Endodermal cell (in vitro differentiated cells): ENCODE data around the gene RPP25. TPM values are rescaled to one million over a fixed set of nuclear protein-coding genes. Genes with fewer than 3 reads are reported as not detected.

Experiments used
- DNase-seq: peaks from one replicate; pipeline ENCODE4 v3.0.0-alpha.2; 2017
- H3K27ac ChIP-seq: 2 replicates; pipeline ENCODE4 v1.5.1; 2013; ENCODE audit warnings: mild to moderate bottlenecking, low read depth, low read length, moderate library complexity
- H3K27me3 ChIP-seq: 2 replicates; pipeline ENCODE4 v1.6.1; 2013; ENCODE audit warnings: mild to moderate bottlenecking, low read length, moderate library complexity; ENCODE audit not compliant: insufficient read depth, control insufficient read depth, poor library complexity, severe bottlenecking
- H3K36me3 ChIP-seq: 2 replicates; pipeline ENCODE4 v1.7.0; 2013; ENCODE audit warnings: mild to moderate bottlenecking, low read length, moderate library complexity; ENCODE audit not compliant: control insufficient read depth, insufficient read depth
- H3K4me1 ChIP-seq: one replicate; pipeline ENCODE4 v1.7.0; 2013; ENCODE audit warnings: low read length; ENCODE audit not compliant: control insufficient read depth, insufficient read depth
- H3K4me3 ChIP-seq: 2 replicates; pipeline ENCODE4 v1.5.1; 2013; ENCODE audit warnings: mild to moderate bottlenecking, low read length, moderate library complexity
- H3K9ac ChIP-seq: 2 replicates; pipeline ENCODE4 v1.6.1; 2013; ENCODE audit warnings: mild to moderate bottlenecking, low read length, moderate library complexity; ENCODE audit not compliant: poor library complexity, severe bottlenecking; ENCODE audit errors: extremely low read depth
- H3K9me3 ChIP-seq: 2 replicates; pipeline ENCODE4 v1.6.1; 2013; ENCODE audit warnings: mild to moderate bottlenecking, low read length, moderate library complexity; ENCODE audit not compliant: control insufficient read depth
- H3K27ac Mint-ChIP-seq: 2 replicates; pipeline ENCODE4 v1.8.0; 2020; ENCODE audit warnings: mixed read lengths
- H3K27me3 Mint-ChIP-seq: 2 replicates; pipeline ENCODE4 v1.8.0; 2021; ENCODE audit warnings: mild to moderate bottlenecking, mixed read lengths; ENCODE audit not compliant: insufficient read depth
- H3K36me3 Mint-ChIP-seq: 2 replicates; pipeline ENCODE4 v1.8.0; 2020; ENCODE audit warnings: low read depth, mixed read lengths
- H3K4me1 Mint-ChIP-seq: 2 replicates; pipeline ENCODE4 v1.8.0; 2020; ENCODE audit warnings: mixed read lengths
- H3K4me3 Mint-ChIP-seq: 2 replicates; pipeline ENCODE4 v1.8.0; 2020; ENCODE audit warnings: mild to moderate bottlenecking, moderate library complexity, mixed read lengths
- H3K9me3 Mint-ChIP-seq: 2 replicates; pipeline ENCODE4 v1.8.0; 2020; ENCODE audit warnings: mild to moderate bottlenecking, mixed read lengths
- WGBS, 2 experiments: methylation state at CpG; one replicate each; pipeline versions ENCODE4 v1.1.5 to v1.1.7; 2013; ENCODE audit warnings: missing lambda C conversion rate in 2 of 2, mixed read lengths in 1 of 2; ENCODE audit not compliant: insufficient coverage in 1 of 2, insufficient read length in 1 of 2; 5-methylcytosine and 5-hydroxymethylcytosine counted together
- long read RNA-seq, 4 experiments: library from polyadenylated mRNA in 2 of 4; library from RNA in 1 of 4; library from capped mRNA in 1 of 4; stranded (forward) in 3 of 4; unstranded in 1 of 4; transcript quantifications; one replicate each; pipeline ENCODE4 v2.0.0, GENCODE V29; 2020 to 2021; ENCODE audit warnings: inconsistent platforms in 1 of 4
- polyA plus RNA-seq, 2 experiments: library from polyadenylated mRNA; stranded (reverse); fragments of 50-300 nt; gene quantifications; one replicate each; pipeline ENCODE4 v1.2.3, GENCODE V29; 2013
- total RNA-seq, 2 donors: library from RNA; stranded (reverse); fragmentation: NEBNext Ultra II Directional in 1 of 2; extraction: Animal tissue kit (Norgen Biotek cat#: 25700) in 1 of 2; gene quantifications; 2 replicates in 1 of 2; 3 replicates in 1 of 2; pipeline ENCODE4 v1.2.1, GENCODE V29; 2021
- TF ChIP-seq, protein P1 (sequence below): fragments of 200-600 bp; sonication (generic); conservative IDR thresholded peaks from 2 replicates; pipeline ENCODE4 v1.5.0; 2021; ENCODE audit warnings: antibody characterized with exemption, mild to moderate bottlenecking

The RPP25 gene, protein sequence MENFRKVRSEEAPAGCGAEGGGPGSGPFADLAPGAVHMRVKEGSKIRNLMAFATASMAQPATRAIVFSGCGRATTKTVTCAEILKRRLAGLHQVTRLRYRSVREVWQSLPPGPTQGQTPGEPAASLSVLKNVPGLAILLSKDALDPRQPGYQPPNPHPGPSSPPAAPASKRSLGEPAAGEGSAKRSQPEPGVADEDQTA
- 1 to 10 TPM; 4.6 to 9.9 TPM for total RNA-seq
- 5.6 TPM for polyA plus RNA-seq (2013, experiment 1 of 2)
- polyA plus RNA-seq (2013, experiment 2 of 2) = 4.5 TPM
- long read RNA-seq, experiment 1, transcript RPP25-201 (1 exons, 3,049 nt) = major isoform, 18 of 19 reads
- long read RNA-seq, experiment 1, partial matches to known transcripts = 0 of 19 reads
- long read RNA-seq, experiment 1, other reads (novel, unspliced or antisense) = 1 of 19 reads
- long read RNA-seq, experiment 2, transcript RPP25-201 (1 exons, 3,049 nt) = major isoform, 44 of 44 reads
- long read RNA-seq, experiment 2, partial matches to known transcripts = 0 of 44 reads
- long read RNA-seq, experiment 2, other reads (novel, unspliced or antisense) = 0 of 44 reads
- long read RNA-seq, experiment 3, transcript RPP25-201 (1 exons, 3,049 nt) = major isoform, 40 of 40 reads
- long read RNA-seq, experiment 3, partial matches to known transcripts = 0 of 40 reads
- long read RNA-seq, experiment 3, other reads (novel, unspliced or antisense) = 0 of 40 reads
- long read RNA-seq, experiment 4, partial matches to known transcripts = 0 of 4 reads
- long read RNA-seq, experiment 4, other reads (novel, unspliced or antisense) = 0 of 4 reads

DNA sequence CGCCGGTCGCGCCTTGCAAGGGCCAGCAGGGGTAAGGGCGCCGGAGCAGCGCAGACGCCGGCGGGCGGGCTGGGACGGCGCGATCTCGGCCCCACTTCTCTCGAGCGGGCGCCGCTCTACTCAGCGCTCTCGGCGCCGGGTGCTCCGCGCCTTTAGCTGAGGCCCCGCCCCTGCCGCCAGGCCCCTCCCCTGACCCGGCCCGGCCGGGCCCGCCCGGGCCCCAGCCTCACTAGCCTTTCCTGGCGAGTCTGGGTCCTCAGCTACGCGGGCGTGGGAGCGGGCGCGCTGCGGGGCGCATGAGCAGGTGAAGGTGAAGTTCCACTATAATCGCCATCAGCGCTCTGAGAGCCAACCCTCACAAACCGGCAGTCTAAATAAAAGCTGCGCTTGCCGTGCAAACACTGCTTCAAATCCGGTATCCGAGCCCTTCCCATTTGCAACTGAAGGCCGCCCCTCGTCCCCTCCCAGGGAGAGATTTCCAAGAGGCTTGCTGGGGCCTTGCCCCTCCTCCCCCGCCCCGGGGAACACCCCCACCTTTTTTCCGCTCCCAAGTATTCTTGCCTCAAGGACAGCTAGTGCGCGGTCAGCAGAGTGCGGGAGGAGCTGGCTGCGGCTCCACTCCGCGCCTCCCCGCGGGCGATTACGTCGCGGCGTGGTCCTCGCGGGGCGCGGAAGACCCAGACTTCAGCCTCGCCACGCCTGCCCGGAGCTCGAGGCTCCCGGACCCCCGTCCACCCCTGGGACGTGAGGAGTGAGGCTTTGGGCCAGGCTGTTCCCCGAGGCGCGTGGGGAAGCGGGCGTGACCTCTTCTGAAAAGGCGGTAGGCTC lies at the start of gene RPP25:
Gene RPP25 (minus strand): TSS at position 125 of the 828 bp plus-strand sequence. CDS start 189 bp downstream, outside the sequence.
- no peak within 1 kb of the TSS for H3K27ac Mint-ChIP-seq
- H3K4me3 Mint-ChIP-seq = peak within 1 kb of the TSS; percentile 63
- DNase-seq = peak; percentile 92
- H3K4me1 ChIP-seq = peaks cover 12% of the 10 kb centered on the region
- H3K9ac ChIP-seq = peak within 1 kb of the TSS; percentile 34
- H3K9me3 ChIP-seq = no peaks in the 10 kb centered on the region
- H3K36me3 ChIP-seq = no peaks in the 10 kb centered on the region
- H3K27me3 Mint-ChIP-seq = peaks cover 66% of the 10 kb centered on the region
- H3K27ac ChIP-seq = no peak within 1 kb of the TSS
- H3K4me3 ChIP-seq = peak within 1 kb of the TSS; percentile 86
- peaks cover 58% of the 10 kb centered on the region for H3K27me3 ChIP-seq
- no peaks in the 10 kb centered on the region for H3K36me3 Mint-ChIP-seq
- peaks cover 24% of the 10 kb centered on the region for H3K4me1 Mint-ChIP-seq
- H3K9me3 Mint-ChIP-seq = no peaks in the 10 kb centered on the region
- WGBS, 2 experiments = 0% methylated on average over 45 to 83 of the region's 83 CpGs
- TF ChIP-seq, protein P1, sequence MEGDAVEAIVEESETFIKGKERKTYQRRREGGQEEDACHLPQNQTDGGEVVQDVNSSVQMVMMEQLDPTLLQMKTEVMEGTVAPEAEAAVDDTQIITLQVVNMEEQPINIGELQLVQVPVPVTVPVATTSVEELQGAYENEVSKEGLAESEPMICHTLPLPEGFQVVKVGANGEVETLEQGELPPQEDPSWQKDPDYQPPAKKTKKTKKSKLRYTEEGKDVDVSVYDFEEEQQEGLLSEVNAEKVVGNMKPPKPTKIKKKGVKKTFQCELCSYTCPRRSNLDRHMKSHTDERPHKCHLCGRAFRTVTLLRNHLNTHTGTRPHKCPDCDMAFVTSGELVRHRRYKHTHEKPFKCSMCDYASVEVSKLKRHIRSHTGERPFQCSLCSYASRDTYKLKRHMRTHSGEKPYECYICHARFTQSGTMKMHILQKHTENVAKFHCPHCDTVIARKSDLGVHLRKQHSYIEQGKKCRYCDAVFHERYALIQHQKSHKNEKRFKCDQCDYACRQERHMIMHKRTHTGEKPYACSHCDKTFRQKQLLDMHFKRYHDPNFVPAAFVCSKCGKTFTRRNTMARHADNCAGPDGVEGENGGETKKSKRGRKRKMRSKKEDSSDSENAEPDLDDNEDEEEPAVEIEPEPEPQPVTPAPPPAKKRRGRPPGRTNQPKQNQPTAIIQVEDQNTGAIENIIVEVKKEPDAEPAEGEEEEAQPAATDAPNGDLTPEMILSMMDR = no peak

DNA sequence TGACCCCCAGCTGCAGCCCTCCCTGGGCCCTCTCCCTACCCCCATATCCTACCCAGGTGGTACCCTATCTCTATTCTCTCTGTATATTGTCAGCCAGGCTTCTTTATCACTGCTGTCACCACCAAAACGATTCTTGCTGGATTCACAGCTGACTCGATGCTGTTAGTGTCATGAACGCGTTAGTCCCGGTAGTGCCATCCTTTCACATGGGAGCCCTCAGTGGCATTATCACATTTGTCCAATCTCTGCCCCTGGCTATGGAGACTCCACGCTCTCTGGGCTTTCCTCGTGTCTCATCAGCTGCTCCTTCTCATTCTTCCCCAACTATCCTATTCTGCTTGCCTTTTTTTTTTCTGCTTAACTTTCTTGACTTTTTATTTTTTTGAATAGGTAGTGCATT lies 45.8 kb upstream of the RPP25 start:
- DNase-seq = no peak

More for the DNA sequence above, 45.8 kb upstream of the RPP25 start:
- 71 to 91% methylated on average over 5 to 7 of the region's 7 CpGs for WGBS, 2 experiments
- Histone ChIP-seq H3K9ac (no peak overlapping the region), H3K9me3 (no peaks in the 10 kb centered on the region), H3K27me3 (peaks cover 6% of the 10 kb centered on the region), H3K4me1 (no peaks in the 10 kb centered on the region), H3K4me3 (no peak overlapping the region), H3K27ac (no peak overlapping the region), H3K36me3 (no peaks in the 10 kb centered on the region)
- no peak overlapping the region for H3K27ac Mint-ChIP-seq
- TF ChIP-seq, protein P1 = no peak
- no peak overlapping the region for H3K4me3 Mint-ChIP-seq
- H3K36me3 Mint-ChIP-seq = peaks cover 11% of the 10 kb centered on the region
- peaks cover 3% of the 10 kb centered on the region for H3K27me3 Mint-ChIP-seq
- H3K4me1 Mint-ChIP-seq = no peaks in the 10 kb centered on the region
- no peaks in the 10 kb centered on the region for H3K9me3 Mint-ChIP-seq
